K562 (cell line): Measurements from ENCODE around the gene KCTD16. TPM values are rescaled to one million over a fixed set of nuclear protein-coding genes. Genes with fewer than 3 reads are reported as not detected.

Experiments
- ATAC-seq: fragments of 200-7000 bp; cut with Tn5 transposase; 3 replicates; pipeline ENCODE4 v1.9.1; 2020; ENCODE audit warnings: moderate library complexity
- BruUV-seq: library from RNA; stranded (reverse); fragments of 400-500 nt; replicated peaks from 2 replicates; lab custom pipeline; 2021; lab: Mats Ljungman, UMichigan
- CTCF ChIA-PET: fragments of 300-600 bp; formaldehyde crosslinking; extraction: SDS; loops from one replicate; lab custom pipeline; 2021; ENCODE audit warnings: low intra/inter-chr PET ratio; lab: Yijun Ruan, JAX
- POLR2A ChIA-PET: fragments of 300-600, 350-650 bp; sonication (Branson Sonifier 250); formaldehyde crosslinking; extraction: SDS; loops from one replicate; lab custom pipeline; 2021; ENCODE audit warnings: antibody characterized with exemption, inconsistent platforms; lab: Yijun Ruan, JAX
- DNase-seq, 4 experiments: peaks; one replicate each; pipeline versions ENCODE4 v3.0.0 to v3.0.0-alpha.2; 2011 to 2018; ENCODE audit warnings: low spot score in 3 of 4, mixed read lengths in 3 of 4; ENCODE audit errors: extremely low read depth in 1 of 4
- FAIRE-seq: peaks from 2 replicates; lab custom pipeline; 2011; peaks lifted over from hg19 to GRCh38; lab: Jason Lieb, UNC
- H2AFZ ChIP-seq: 2 replicates; pipeline ENCODE4 v1.6.0; 2011; ENCODE audit warnings: low read depth, low read length, control low read depth, inconsistent platforms
- H3K27ac ChIP-seq: fragments of 200-600 bp; 3 replicates; pipeline ENCODE4 v1.8.0; 2011; ENCODE audit warnings: low read depth, mild to moderate bottlenecking, control low read depth, inconsistent platforms, low read length, moderate library complexity, mixed read lengths; ENCODE audit errors: extremely low read depth
- H3K27me3 ChIP-seq, 2 experiments: fragments of 300-600 bp in 1 of 2; 2 replicates in 1 of 2; 3 replicates in 1 of 2; pipeline versions ENCODE4 v1.6.0 to v1.8.0; 2011; ENCODE audit warnings: inconsistent platforms in 2 of 2, low read length in 2 of 2, mild to moderate bottlenecking in 1 of 2, mixed read lengths in 1 of 2, moderate library complexity in 1 of 2; ENCODE audit not compliant: control insufficient read depth in 2 of 2, insufficient read depth in 2 of 2
- H3K36me3 ChIP-seq: fragments of 300-600 bp; 3 replicates; pipeline ENCODE4 v1.8.0; 2011; ENCODE audit warnings: mild to moderate bottlenecking, low read length, inconsistent platforms; ENCODE audit not compliant: control insufficient read depth, insufficient read depth
- H3K4me1 ChIP-seq, 2 experiments: fragments of 200-600 bp in 1 of 2; replicated peaks in 1 of 2; 2 replicates in 1 of 2; 3 replicates in 1 of 2; pipeline versions ENCODE4 v1.5.1 to v1.8.0; 2011; ENCODE audit warnings: inconsistent platforms in 2 of 2, low read length in 2 of 2, mild to moderate bottlenecking in 1 of 2, mixed read lengths in 1 of 2, moderate library complexity in 1 of 2; ENCODE audit not compliant: control insufficient read depth in 2 of 2, insufficient read depth in 2 of 2
- H3K4me2 ChIP-seq: 2 replicates; pipeline ENCODE4 v1.6.1; 2011; ENCODE audit warnings: low read length, control low read depth, inconsistent platforms, mixed read lengths; ENCODE audit not compliant: insufficient read depth
- H3K4me3 ChIP-seq: fragments of 200-600 bp; sonication (generic), shearing (Covaris generic); 2 replicates; pipeline ENCODE4 v1.5.1; 2016; ENCODE audit warnings: control low read depth, inconsistent platforms
- H3K79me2 ChIP-seq: fragments of 200-600 bp; 3 replicates; pipeline ENCODE4 v1.8.0; 2011; ENCODE audit warnings: low read length, inconsistent platforms; ENCODE audit not compliant: control insufficient read depth, insufficient read depth
- H3K9ac ChIP-seq, 2 experiments: 2 replicates each; pipeline versions ENCODE4 v1.6.0 to v1.6.1; 2011; ENCODE audit warnings: low read depth in 2 of 2, low read length in 2 of 2, control low read depth in 1 of 2, inconsistent platforms in 1 of 2, mild to moderate bottlenecking in 1 of 2, mixed read lengths in 1 of 2; ENCODE audit not compliant: insufficient read depth in 1 of 2
- H3K9me1 ChIP-seq: one replicate; pipeline ENCODE4 v1.6.0; 2011; ENCODE audit warnings: inconsistent platforms, mild to moderate bottlenecking, low read length, moderate library complexity; ENCODE audit not compliant: control insufficient read depth, insufficient read depth
- H3K9me3 ChIP-seq: replicated peaks from 2 replicates; pipeline ENCODE4 v1.5.1; 2011; ENCODE audit warnings: low read depth, low read length, inconsistent platforms; ENCODE audit not compliant: control insufficient read depth, insufficient read depth
- H4K20me1 ChIP-seq: replicated peaks from 2 replicates; pipeline ENCODE4 v1.6.1; 2011; ENCODE audit warnings: low read length, inconsistent platforms, mixed read lengths; ENCODE audit not compliant: control insufficient read depth, insufficient read depth
- RBM34 ChIP-seq: fragments of 200-400 bp; formaldehyde crosslinking; IDR thresholded peaks from 2 replicates; pipeline ENCODE4 v1.6.1; 2018; ENCODE audit warnings: low read length, borderline replicate concordance; ENCODE audit not compliant: insufficient read depth
- SMARCA4 ChIP-seq: fragments of 450-650 bp; IDR thresholded peaks from 2 replicates; pipeline ENCODE4 v1.6.1; 2016
- TOE1 ChIP-seq, 2 experiments: fragments of 450-650 bp in 1 of 2; sonication (generic) in 1 of 2; formaldehyde crosslinking in 1 of 2; IDR thresholded peaks; 2 replicates each; pipeline versions ENCODE4 v1.7.1 to v1.8.0; 2016 to 2022; ENCODE audit warnings: borderline replicate concordance in 2 of 2, mild to moderate bottlenecking in 2 of 2, antibody characterized with exemption in 1 of 2, inconsistent platforms in 1 of 2, low read depth in 1 of 2, missing genetic modification reagents in 1 of 2, moderate library complexity in 1 of 2
- ZNF41 ChIP-seq: fragments of 250-450 bp; sonication (Bioruptor Pico); conservative IDR thresholded peaks from 2 replicates; pipeline ENCODE4 v1.4.0; 2020; ENCODE audit warnings: mild to moderate bottlenecking
- WGBS: fragments of 100-300 bp; shearing (Covaris generic); methylation state at CpG from one replicate; pipeline ENCODE4 v1.1.6; 2016; ENCODE audit warnings: low coverage, mixed read lengths; ENCODE audit not compliant: insufficient coverage; ENCODE audit errors: missing lambda C conversion rate; 5-methylcytosine and 5-hydroxymethylcytosine counted together
- in situ Hi-C: fragments of 300-500 bp; cut with MboI; formaldehyde crosslinking; loops from 4 replicates; pipeline ENCODE4 v1.15.0; 2018; ENCODE audit warnings: inconsistent platforms, mixed read lengths
- intact Hi-C: fragments of 100-400 bp; cut with micrococcal nuclease; formaldehyde crosslinking; loops from 2 replicates; pipeline ENCODE4 v1.14.2; 2022
- polyA plus RNA-seq, 8 experiments: library from polyadenylated mRNA; depleted of rRNA in 4 of 8; stranded (reverse) in 5 of 8; unstranded in 3 of 8; fragments of >200 nt; fragmentation: Nextera tagmentation in 2 of 8; fragmentation: Illumina TruSeq in 1 of 8; extraction: Ambion mirVana in 2 of 8; extraction: Trizol in 1 of 8; gene quantifications; 2 replicates each; pipeline versions ENCODE4 v1.2.1 to v1.2.3, GENCODE V29; 2011 to 2014; ENCODE audit warnings: inconsistent platforms in 1 of 8, missing spikeins in 1 of 8
- total RNA-seq, 7 experiments: library from RNA; depleted of rRNA in 6 of 7; stranded (reverse); fragments of >200 nt in 6 of 7; fragmentation: Illumina TruSeq in 2 of 7; extraction: Trizol in 2 of 7; gene quantifications; 2 replicates each; pipeline versions ENCODE4 v1.2.1 to v1.2.3, GENCODE V29; 2011 to 2021; ENCODE audit warnings: low replicate concordance in 1 of 7
- TF ChIP-seq, protein P1 (sequence below): fragments of 250-450 bp; sonication (Bioruptor Pico); IDR thresholded peaks from 2 replicates; pipeline ENCODE4 v1.5.0; 2022; ENCODE audit warnings: mild to moderate bottlenecking

KCTD16 gene
- total and polyA plus RNA-seq, 9 of the 15 experiments (the other 6 are each of a cell fraction or from before 2014, with no cell fraction given): 0.04 TPM; not detected in 8

DNA sequence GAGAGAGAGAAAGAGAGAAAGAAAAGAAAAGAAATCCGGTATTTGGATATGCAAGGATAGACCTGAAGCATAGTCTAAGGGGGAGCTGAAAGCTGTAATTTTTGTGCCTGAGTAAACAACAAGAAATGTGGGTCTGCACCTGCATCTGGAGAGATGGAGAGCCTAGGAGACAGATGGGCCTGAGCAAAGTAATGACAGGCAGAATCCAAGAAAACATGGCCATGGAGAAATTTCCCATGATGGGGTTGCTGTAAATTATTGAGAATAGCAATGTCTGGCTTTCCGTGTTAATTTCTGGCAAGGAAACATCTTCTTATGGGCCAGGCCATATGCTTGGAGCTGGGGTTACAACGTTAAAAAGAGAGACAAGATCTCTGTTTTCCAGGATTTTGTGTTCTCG lies 40.4 kb upstream of the KCTD16 start:
- no peak for ATAC-seq

DNA sequence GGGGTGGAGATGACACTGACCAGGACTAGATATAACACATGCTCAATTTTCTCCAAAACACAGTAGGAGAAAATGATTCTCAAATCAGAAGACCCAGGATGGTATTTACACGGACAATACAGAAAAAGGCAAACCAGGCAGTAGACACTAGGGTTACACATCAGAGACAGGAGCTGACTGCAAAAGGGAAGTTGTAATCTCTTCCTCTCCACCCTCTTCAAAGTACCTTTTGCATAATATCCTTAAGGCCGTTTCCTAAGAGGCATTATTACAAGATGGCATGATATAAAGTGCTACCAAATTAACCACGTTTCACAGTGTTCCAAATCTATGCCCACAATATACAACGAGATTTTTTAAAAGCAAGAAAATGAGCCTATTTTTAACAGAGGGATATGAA lies 39.4 kb upstream of the KCTD16 start:
- H3K27me3 ChIP-seq: no peaks in the 10 kb centered on the region
- POLR2A ChIA-PET: no interaction called here
- DNase-seq (no peak), FAIRE-seq (no peak), ATAC-seq (no peak)
- no peaks in the 10 kb centered on the region for H3K9me1 ChIP-seq
- H3K36me3 ChIP-seq: no peaks in the 10 kb centered on the region
- no peak overlapping the region for H2AFZ ChIP-seq
- WGBS: under 1% methylated on average over 4 of the region's 4 CpGs
- no peaks in the 10 kb centered on the region for H3K9me3 ChIP-seq
- H3K27ac ChIP-seq: no peak overlapping the region
- H3K79me2 ChIP-seq: no peaks in the 10 kb centered on the region
- no TSS peak for BruUV-seq
- no peaks in the 10 kb centered on the region for H4K20me1 ChIP-seq
- H3K4me1 ChIP-seq: no peaks in the 10 kb centered on the region
- in situ Hi-C loops: no loop called here
- TF ChIP-seq TOE1 (IDR thresholded peaks at IDR 0.05; ENCODE audit: borderline replicate concordance): no peak
- no peak for TF ChIP-seq TOE1 (CRISPR knock-in tag; IDR thresholded peaks at IDR 0.05; ENCODE audit: borderline replicate concordance, low read depth)
- no peak for TF ChIP-seq ZNF41 (CRISPR knock-in tag)
- intact Hi-C loops: no loop called here
- no peak overlapping the region for H3K9ac ChIP-seq
- no peak overlapping the region for H3K4me3 ChIP-seq
- CTCF ChIA-PET: no interaction called here
- H3K4me2 ChIP-seq: no peak overlapping the region

More for the DNA sequence above, 40.4 kb upstream of the KCTD16 start:
- POLR2A ChIA-PET: no interaction called here
- Histone ChIP-seq H3K27ac (no peak overlapping the region), H3K4me1 (no peaks in the 10 kb centered on the region), H4K20me1 (no peaks in the 10 kb centered on the region), H3K27me3 (no peaks in the 10 kb centered on the region), H3K4me3 (no peak overlapping the region)
- FAIRE-seq: no peak
- CTCF ChIA-PET: no interaction called here
- intact Hi-C loops: no loop called here
- TF ChIP-seq SMARCA4 (no peak), RBM34 (no peak)
- TF ChIP-seq, protein P1, sequence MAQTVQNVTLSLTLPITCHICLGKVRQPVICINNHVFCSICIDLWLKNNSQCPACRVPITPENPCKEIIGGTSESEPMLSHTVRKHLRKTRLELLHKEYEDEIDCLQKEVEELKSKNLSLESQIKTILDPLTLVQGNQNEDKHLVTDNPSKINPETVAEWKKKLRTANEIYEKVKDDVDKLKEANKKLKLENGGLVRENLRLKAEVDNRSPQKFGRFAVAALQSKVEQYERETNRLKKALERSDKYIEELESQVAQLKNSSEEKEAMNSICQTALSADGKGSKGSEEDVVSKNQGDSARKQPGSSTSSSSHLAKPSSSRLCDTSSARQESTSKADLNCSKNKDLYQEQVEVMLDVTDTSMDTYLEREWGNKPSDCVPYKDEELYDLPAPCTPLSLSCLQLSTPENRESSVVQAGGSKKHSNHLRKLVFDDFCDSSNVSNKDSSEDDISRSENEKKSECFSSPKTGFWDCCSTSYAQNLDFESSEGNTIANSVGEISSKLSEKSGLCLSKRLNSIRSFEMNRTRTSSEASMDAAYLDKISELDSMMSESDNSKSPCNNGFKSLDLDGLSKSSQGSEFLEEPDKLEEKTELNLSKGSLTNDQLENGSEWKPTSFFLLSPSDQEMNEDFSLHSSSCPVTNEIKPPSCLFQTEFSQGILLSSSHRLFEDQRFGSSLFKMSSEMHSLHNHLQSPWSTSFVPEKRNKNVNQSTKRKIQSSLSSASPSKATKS (CRISPR knock-in tag): no peak
- TF ChIP-seq, all 486 proteins: peak for 0
- in situ Hi-C loops: no loop called here
- no TSS peak for BruUV-seq
- WGBS: 2% methylated on average over 4 of the region's 4 CpGs
- no peak for DNase-seq
- Histone ChIP-seq H3K36me3 (no peaks in the 10 kb centered on the region), H3K4me2 (no peak overlapping the region), H3K9me3 (no peaks in the 10 kb centered on the region), H3K79me2 (no peaks in the 10 kb centered on the region), H2AFZ (no peak overlapping the region), H3K9me1 (no peaks in the 10 kb centered on the region), H3K9ac (no peak overlapping the region)
